ENCODE measurements around the gene NUBPL. TPM values are rescaled to one million over a fixed set of nuclear protein-coding genes. Genes with fewer than 3 reads are reported as not detected.

The NUBPL gene
- polyA plus RNA-seq, 2 of the 4 experiments (the other 2 are of a cell fraction), result 7.6 to 14.1 TPM

DNA sequence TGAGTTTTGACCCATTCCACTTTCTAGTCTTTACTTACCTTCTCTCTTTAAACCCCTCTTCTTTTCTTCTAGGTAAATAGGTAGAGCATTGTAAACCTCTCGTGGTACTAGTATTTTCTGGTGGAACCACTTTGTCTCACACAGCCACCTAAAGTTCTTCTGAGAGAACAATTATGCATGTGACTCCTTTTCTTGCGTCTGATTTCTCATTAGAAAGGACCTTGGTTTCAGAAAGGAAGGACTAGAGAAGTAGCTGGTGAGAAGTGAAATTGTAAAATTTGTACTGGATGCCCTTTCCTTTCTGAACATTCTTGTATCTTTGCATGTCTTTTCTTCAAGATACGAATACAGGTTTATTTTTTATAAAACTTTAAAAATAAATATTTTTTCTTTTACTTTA is 99.0 kb downstream of the NUBPL start:
- TF ChIP-seq HOXB5 (CRISPR knock-in tag; IDR thresholded peaks at IDR 0.05) (no peak), ZFP36 (IDR thresholded peaks at IDR 0.05; ENCODE audit: borderline replicate concordance, partially characterized antibody) (no peak), TP53 (CRISPR knock-in tag; IDR thresholded peaks at IDR 0.05) (no peak), GATA3 (IDR thresholded peaks at IDR 0.05; ENCODE audit: borderline replicate concordance) (no peak), PHF8 (IDR thresholded peaks at IDR 0.05; ENCODE audit: borderline replicate concordance, low read depth) (no peak), TFCP2L1 (CRISPR knock-in tag; IDR thresholded peaks at IDR 0.05) (no peak), ESRRA (IDR thresholded peaks at IDR 0.05; ENCODE audit: borderline replicate concordance, low read length) (no peak), HDAC2 (IDR thresholded peaks at IDR 0.05) (no peak), KDM1A (IDR thresholded peaks at IDR 0.05; ENCODE audit: low read depth) (no peak)
- TF ChIP-seq, protein P1, sequence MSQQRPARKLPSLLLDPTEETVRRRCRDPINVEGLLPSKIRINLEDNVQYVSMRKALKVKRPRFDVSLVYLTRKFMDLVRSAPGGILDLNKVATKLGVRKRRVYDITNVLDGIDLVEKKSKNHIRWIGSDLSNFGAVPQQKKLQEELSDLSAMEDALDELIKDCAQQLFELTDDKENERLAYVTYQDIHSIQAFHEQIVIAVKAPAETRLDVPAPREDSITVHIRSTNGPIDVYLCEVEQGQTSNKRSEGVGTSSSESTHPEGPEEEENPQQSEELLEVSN (IDR thresholded peaks at IDR 0.05; ENCODE audit: borderline replicate concordance, low read depth), result no peak
- POLR2A ChIA-PET, result no interaction called here
- no peak overlapping the region for H3K4me2 ChIP-seq
- WGBS (ENCODE audit: missing lambda C conversion rate), result 71% methylated on average over 3 of the region's 3 CpGs
- no peak overlapping the region for H3K4me3 ChIP-seq
- DNase-seq (ENCODE audit: low read depth in 1 of 2, low spot score in 1 of 2) (no peak), ATAC-seq (no peak), FAIRE-seq (no peak)
- H3K27ac ChIP-seq, result no peak overlapping the region
- CTCF ChIA-PET, result no interaction called here
- peaks cover 6% of the 10 kb centered on the region; the same call in 1 of the 3 replicates for H3K4me1 ChIP-seq
- H3K9me3 ChIP-seq, result no peaks in the 10 kb centered on the region

DNA sequence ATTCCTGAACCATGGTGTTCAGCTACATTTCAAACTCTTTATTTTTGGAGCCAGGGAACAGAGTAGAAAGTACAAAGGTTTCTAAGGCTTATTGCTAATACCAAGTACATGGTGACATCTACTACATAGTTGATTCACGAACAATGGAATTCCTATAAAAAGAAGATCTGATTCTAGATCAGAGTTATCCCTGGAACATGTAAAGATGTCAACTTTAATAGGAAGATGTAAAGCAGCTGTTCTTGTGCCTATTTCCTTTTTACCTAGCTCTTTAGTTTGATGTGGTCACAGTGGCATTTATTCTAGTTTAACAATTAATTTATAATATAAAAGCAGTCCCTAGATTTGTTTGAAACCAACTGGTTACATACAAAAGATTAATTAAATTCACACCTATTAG is 99.5 kb downstream of the NUBPL start:
- ChIA-PET CTCF (no interaction called here), POLR2A (no interaction called here)
- H3K4me3 ChIP-seq, result no peak overlapping the region
- no peak overlapping the region for H3K27ac ChIP-seq
- no peaks in the 10 kb centered on the region for H3K9me3 ChIP-seq
- TF ChIP-seq MAFK (IDR thresholded peaks at IDR 0.05; ENCODE audit: partially characterized antibody) (no peak), CHD4 (IDR thresholded peaks at IDR 0.05; ENCODE audit: borderline replicate concordance) (no peak), HOXB5 (CRISPR knock-in tag; IDR thresholded peaks at IDR 0.05) (no peak)
- WGBS (ENCODE audit: missing lambda C conversion rate), result 86% methylated on average over 1 of the region's 1 CpG
- DNase-seq (ENCODE audit: low read depth in 1 of 2, low spot score in 1 of 2), result no peak
- peaks cover 6% of the 10 kb centered on the region; the same call in 1 of the 3 replicates for H3K4me1 ChIP-seq
- no peak for ATAC-seq
- H3K4me2 ChIP-seq, result no peak overlapping the region
- FAIRE-seq, result no peak

DNA sequence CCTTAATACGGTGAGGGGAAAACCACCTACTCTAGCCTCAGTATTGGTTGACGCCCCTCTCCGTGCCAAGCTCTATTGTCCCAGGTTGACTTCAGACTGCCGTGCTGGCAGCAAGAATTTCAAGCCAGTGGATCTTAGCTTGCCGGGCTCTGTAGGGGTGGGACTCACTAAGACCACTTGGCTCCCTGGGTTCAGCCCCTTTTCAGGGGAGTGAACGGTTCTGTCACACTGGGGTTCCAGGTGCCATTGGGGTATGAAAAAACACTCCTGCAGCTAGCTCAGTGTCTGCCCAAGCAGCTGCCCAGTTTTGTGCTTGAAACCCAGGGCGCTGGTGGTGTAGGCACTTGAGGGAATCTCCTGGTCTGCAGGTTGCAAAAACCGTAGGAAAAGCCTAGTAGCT is 107.1 kb downstream of the NUBPL start:
- TF ChIP-seq POLR2A (IDR thresholded peaks at IDR 0.05; ENCODE audit: low read length) (no peak), KDM5A (IDR thresholded peaks at IDR 0.05) (no peak), ZSCAN20 (CRISPR knock-in tag; IDR thresholded peaks at IDR 0.05) (no peak), TFCP2L1 (CRISPR knock-in tag; IDR thresholded peaks at IDR 0.05) (no peak), HDAC2 (IDR thresholded peaks at IDR 0.05) (no peak), CBX2 (IDR thresholded peaks at IDR 0.05; ENCODE audit: borderline replicate concordance, low read depth) (no peak), CHD4 (IDR thresholded peaks at IDR 0.05; ENCODE audit: borderline replicate concordance) (no peak), SMC3 (IDR thresholded peaks at IDR 0.05) (no peak)
- TF ChIP-seq, protein P2, sequence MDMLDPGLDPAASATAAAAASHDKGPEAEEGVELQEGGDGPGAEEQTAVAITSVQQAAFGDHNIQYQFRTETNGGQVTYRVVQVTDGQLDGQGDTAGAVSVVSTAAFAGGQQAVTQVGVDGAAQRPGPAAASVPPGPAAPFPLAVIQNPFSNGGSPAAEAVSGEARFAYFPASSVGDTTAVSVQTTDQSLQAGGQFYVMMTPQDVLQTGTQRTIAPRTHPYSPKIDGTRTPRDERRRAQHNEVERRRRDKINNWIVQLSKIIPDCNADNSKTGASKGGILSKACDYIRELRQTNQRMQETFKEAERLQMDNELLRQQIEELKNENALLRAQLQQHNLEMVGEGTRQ (IDR thresholded peaks at IDR 0.05), result no peak
- TF ChIP-seq, protein P3, sequence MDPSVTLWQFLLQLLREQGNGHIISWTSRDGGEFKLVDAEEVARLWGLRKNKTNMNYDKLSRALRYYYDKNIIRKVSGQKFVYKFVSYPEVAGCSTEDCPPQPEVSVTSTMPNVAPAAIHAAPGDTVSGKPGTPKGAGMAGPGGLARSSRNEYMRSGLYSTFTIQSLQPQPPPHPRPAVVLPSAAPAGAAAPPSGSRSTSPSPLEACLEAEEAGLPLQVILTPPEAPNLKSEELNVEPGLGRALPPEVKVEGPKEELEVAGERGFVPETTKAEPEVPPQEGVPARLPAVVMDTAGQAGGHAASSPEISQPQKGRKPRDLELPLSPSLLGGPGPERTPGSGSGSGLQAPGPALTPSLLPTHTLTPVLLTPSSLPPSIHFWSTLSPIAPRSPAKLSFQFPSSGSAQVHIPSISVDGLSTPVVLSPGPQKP (IDR thresholded peaks at IDR 0.05; ENCODE audit: low read depth, low read length), result no peak
- TF ChIP-seq, protein P4, sequence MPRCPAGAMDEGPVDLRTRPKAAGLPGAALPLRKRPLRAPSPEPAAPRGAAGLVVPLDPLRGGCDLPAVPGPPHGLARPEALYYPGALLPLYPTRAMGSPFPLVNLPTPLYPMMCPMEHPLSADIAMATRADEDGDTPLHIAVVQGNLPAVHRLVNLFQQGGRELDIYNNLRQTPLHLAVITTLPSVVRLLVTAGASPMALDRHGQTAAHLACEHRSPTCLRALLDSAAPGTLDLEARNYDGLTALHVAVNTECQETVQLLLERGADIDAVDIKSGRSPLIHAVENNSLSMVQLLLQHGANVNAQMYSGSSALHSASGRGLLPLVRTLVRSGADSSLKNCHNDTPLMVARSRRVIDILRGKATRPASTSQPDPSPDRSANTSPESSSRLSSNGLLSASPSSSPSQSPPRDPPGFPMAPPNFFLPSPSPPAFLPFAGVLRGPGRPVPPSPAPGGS (IDR thresholded peaks at IDR 0.05), result no peak
- TF ChIP-seq, protein P5, sequence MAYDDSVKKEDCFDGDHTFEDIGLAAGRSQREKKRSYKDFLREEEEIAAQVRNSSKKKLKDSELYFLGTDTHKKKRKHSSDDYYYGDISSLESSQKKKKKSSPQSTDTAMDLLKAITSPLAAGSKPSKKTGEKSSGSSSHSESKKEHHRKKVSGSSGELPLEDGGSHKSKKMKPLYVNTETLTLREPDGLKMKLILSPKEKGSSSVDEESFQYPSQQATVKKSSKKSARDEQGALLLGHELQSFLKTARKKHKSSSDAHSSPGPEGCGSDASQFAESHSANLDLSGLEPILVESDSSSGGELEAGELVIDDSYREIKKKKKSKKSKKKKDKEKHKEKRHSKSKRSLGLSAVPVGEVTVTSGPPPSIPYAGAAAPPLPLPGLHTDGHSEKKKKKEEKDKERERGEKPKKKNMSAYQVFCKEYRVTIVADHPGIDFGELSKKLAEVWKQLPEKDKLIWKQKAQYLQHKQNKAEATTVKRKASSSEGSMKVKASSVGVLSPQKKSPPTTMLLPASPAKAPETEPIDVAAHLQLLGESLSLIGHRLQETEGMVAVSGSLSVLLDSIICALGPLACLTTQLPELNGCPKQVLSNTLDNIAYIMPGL (CRISPR knock-in tag; IDR thresholded peaks at IDR 0.05; ENCODE audit: borderline replicate concordance), result no peak
- ChIA-PET POLR2A (no interaction called here), CTCF (no interaction called here)
- no peak overlapping the region for H3K4me2 ChIP-seq
- WGBS (ENCODE audit: missing lambda C conversion rate), result 62% methylated on average over 8 of the region's 8 CpGs
- H3K4me1 ChIP-seq, result no peaks in the 10 kb centered on the region
- DNase-seq (ENCODE audit: low read depth in 1 of 2, low spot score in 1 of 2) (no peak), ATAC-seq (no peak), FAIRE-seq (no peak)
- no peaks in the 10 kb centered on the region for H3K9me3 ChIP-seq
- no peak overlapping the region for H3K27ac ChIP-seq
- H3K4me3 ChIP-seq, result no peak overlapping the region

All from A549 (cell line).